Sigmoid colon (tissue), 4 donors: ENCODE measurements around the gene IGSF21.

Source experiments
- EP300 ChIP-seq, 4 donors: sonication (generic); formaldehyde crosslinking; IDR thresholded peaks; one replicate each; pipeline ENCODE4 v1.6.1; 2017; ENCODE audit warnings: antibody characterized with exemption in 4 of 4
- POLR2A ChIP-seq, 2 donors: fragments of 450-650 bp; IDR thresholded peaks; one replicate each; pipeline ENCODE4 v1.6.1; 2016; ENCODE audit warnings: antibody characterized with exemption in 2 of 2, mild to moderate bottlenecking in 2 of 2, moderate library complexity in 2 of 2
- TF ChIP-seq, protein P1 (sequence below), 4 experiments: fragments of 450-650 bp in 3 of 4; fragments of 200-600 bp in 1 of 4; IDR thresholded peaks; one replicate each; pipeline ENCODE4 v1.5.1; 2016 to 2019; ENCODE audit warnings: antibody characterized with exemption in 4 of 4, mild to moderate bottlenecking in 3 of 4, moderate library complexity in 2 of 4

GRCh38 chr1:18314399-18314798 lies 206.8 kb downstream of the IGSF21 start:
- TF ChIP-seq, protein P1, sequence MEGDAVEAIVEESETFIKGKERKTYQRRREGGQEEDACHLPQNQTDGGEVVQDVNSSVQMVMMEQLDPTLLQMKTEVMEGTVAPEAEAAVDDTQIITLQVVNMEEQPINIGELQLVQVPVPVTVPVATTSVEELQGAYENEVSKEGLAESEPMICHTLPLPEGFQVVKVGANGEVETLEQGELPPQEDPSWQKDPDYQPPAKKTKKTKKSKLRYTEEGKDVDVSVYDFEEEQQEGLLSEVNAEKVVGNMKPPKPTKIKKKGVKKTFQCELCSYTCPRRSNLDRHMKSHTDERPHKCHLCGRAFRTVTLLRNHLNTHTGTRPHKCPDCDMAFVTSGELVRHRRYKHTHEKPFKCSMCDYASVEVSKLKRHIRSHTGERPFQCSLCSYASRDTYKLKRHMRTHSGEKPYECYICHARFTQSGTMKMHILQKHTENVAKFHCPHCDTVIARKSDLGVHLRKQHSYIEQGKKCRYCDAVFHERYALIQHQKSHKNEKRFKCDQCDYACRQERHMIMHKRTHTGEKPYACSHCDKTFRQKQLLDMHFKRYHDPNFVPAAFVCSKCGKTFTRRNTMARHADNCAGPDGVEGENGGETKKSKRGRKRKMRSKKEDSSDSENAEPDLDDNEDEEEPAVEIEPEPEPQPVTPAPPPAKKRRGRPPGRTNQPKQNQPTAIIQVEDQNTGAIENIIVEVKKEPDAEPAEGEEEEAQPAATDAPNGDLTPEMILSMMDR (IDR thresholded peaks at IDR 0.05) = no peak
- TF ChIP-seq POLR2A (IDR thresholded peaks at IDR 0.05) (no peak), EP300 (IDR thresholded peaks at IDR 0.05) (no peak)
